Subcutaneous adipose tissue (tissue), 4 donors: ENCODE results near the gene RTN4. TPM values are rescaled to one million over a fixed set of nuclear protein-coding genes. Genes with fewer than 3 reads are reported as not detected.

Experiments
- CTCF ChIP-seq: fragments of 450-650 bp; IDR thresholded peaks from one replicate; pipeline ENCODE4 v1.5.1; 2016; ENCODE audit warnings: low read depth, mild to moderate bottlenecking, control low read depth, antibody characterized with exemption, moderate library complexity
- total RNA-seq, 4 donors: library from RNA; depleted of rRNA; stranded (reverse); fragments of >200 nt; gene quantifications; one replicate each; pipeline ENCODE4 v1.1.0, GENCODE V29; 2016

The RTN4 gene
- total RNA-seq, 4 donors from 2014 or later, result 347 to 464 (median 405) TPM

- no peak for TF ChIP-seq CTCF
Measured at GRCh38 chr2:55052129-55053061, 2.1 kb upstream of the RTN4 start.

DNA sequence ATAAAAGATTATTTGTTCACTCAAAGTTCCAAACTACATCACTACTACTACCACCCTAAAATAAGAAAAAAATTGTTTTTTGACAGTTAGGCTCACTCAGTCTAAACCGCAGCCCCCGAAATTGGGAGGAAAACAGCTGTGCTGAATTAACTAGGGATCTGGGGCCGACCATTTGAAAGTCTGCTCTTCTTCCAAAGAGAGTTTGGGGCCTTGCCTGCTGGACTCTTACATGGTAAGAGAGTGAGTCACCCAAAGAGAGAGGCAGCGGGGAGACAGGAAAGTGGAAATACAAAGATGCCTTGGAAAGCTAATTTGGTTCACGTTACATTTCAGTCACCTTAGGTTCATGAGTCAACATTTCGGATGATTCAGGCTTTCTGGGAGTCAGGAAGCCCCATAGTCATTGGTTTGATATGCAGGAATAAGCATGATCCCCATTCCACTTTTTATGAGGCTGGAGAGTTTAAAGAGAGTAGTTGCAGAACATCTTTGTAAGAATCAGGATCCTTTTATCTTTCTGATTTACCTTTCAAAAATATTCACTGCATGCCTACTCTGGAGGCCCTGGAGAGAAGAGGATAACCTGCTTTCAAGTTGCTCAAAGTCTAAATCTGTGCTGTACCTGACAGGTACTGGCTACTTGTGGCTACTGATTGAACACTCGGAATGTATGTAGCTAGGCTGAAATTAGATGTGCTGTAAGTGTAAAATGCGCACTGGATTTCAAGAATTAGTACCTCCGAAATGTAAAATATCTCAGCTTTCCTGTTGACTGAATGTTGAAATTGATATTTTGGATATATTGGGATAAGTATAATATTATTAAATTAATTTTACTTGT, 995 bp upstream of the RTN4 start:
- TF ChIP-seq CTCF, result no peak

GRCh38 chr2:55049821-55050099, 491 bp downstream of the RTN4 start:
- no peak for TF ChIP-seq CTCF

- TF ChIP-seq CTCF, result no peak
Measured at GRCh38 chr2:55049043-55049820, 1.0 kb downstream of the RTN4 start.

DNA sequence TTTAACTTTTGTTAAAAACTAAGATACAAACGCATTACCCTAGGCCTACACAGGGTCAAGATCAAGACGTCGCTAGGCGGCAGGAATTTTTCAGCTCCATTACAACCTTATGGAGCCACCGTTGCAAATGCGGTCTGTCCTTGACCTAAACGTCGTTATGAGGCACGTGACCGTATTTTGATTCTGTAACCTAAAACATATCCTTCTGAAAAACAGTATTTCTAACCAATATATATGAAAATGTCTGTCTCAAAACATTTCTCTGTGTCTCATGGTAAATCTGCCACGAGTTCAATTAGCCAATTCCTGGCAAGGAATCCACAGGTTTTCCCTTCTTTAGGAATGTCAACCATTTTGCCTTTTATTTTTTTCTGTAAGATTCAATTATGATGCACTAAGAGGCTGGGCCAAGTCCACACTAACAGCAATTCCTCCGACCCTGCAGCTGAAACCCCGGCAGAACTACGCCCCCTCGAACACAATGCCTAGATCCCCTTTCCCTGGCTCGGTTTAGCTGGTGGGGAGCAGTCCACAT, 1.7 kb downstream of the RTN4 start:
- no peak for TF ChIP-seq CTCF

DNA sequence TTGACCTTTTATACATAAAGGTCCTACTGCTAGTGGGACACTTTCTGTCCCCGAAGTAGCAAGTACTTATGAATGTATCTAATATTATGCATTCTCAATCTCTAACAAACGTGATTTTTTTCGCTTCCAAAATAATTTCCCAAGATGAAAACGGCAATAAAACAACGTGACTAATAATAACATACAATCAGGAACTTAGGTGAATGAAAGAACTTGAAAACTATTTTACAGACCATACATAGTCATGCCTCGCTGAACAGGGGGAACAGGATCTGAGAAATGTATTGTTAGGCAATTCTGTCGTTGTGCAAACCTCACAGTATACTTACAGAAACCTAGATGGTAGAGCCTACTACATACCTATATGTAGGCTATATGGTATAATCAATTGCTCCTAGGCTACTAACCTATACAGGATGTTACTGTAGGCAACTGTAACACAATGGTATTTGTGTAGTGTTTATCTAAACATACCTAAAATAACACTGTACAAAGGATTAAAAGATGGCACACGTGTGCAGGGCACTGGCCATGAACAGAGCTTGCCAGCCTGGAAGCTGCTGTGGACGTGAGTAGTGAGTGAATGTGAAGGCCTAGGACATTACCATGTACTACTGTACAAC, 2.5 kb downstream of the RTN4 start:
- TF ChIP-seq CTCF, result no peak
